Measurements from ENCODE around the gene KAT7. TPM values are rescaled to one million over a fixed set of nuclear protein-coding genes. Genes with fewer than 3 reads are reported as not detected.

The KAT7 gene
- polyA plus RNA-seq, 1 of the 3 experiments (the other 2 are of a cell fraction), result 20.2 TPM

DNA sequence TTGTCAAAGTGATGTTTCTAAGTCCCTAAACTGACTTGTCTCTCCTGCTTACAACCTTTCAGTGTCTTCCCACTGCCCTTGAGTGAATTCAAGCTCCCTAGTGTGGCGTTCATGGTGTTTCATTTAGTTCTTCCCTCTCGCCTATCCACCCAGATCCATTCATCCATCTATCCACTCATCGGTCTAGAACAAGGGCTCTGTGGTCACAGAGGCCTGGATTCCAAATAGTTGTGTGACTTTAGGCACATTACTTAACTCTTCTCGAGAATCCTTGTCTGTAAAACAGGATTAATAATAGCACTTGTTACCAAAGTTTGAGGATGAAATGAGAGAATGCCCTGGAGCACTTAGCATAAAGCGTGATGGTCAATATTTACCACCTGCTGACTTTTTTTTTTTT, 60.3 kb downstream of the KAT7 start:
- ChIA-PET CTCF (interaction anchor here (1.2 to 40.4 kb wide), 8 partner anchors 12 to 292 kb away, joined by 3 to 1665 read pairs (median 10); partner anchors contain the start of gene DLX3), POLR2A (interaction anchor here (0.6 kb wide), 1 partner anchor 13 kb away, joined by 3 read pairs; no protein-coding TSS in a partner anchor)
- H3K4me3 ChIP-seq (ENCODE audit: low read depth in 2 of 2, low read length in 1 of 2), result no peak overlapping the region
- H3K9ac ChIP-seq, result no peak overlapping the region
- no peaks in the 10 kb centered on the region for H3K79me2 ChIP-seq (ENCODE audit: insufficient read depth)
- no peaks in the 10 kb centered on the region for H4K20me1 ChIP-seq (ENCODE audit: insufficient read depth)
- WGBS (ENCODE audit: low lambda C conversion rate), result 82% methylated on average over 5 of the region's 5 CpGs
- no peaks in the 10 kb centered on the region for H3K9me2 ChIP-seq
- no peaks in the 10 kb centered on the region; the same call in 1 of the 2 replicates for H3K27me3 ChIP-seq (ENCODE audit: insufficient read depth)
- peaks cover 5% of the 10 kb centered on the region for H3F3A ChIP-seq (replicated peaks; ENCODE audit: insufficient read depth)
- H3K4me2 ChIP-seq, result no peak overlapping the region
- no peaks in the 10 kb centered on the region for H3K9me3 ChIP-seq
- TF ChIP-seq ELF1 (IDR thresholded peaks at IDR 0.05) (no peak), RAD21 (IDR thresholded peaks at IDR 0.05; ENCODE audit: low read length) (no peak), GABPA (IDR thresholded peaks at IDR 0.05; ENCODE audit: low read depth) (no peak), NRF1 (IDR thresholded peaks at IDR 0.05; ENCODE audit: low read depth, low read length) (no peak), TEAD4 (IDR thresholded peaks at IDR 0.05; ENCODE audit: borderline replicate concordance, insufficient read depth) (no peak), RCOR1 (IDR thresholded peaks at IDR 0.05; ENCODE audit: low read length) (no peak), EP300 (IDR thresholded peaks at IDR 0.05; ENCODE audit: borderline replicate concordance in 1 of 2, low read depth in 1 of 2, low read length in 1 of 2) (no peak), FOSL2 (IDR thresholded peaks at IDR 0.05; ENCODE audit: borderline replicate concordance, low read depth) (no peak), TCF12 (IDR thresholded peaks at IDR 0.05) (no peak), MEF2A (IDR thresholded peaks at IDR 0.05; ENCODE audit: borderline replicate concordance, low read depth) (no peak)
- TF ChIP-seq, protein P1, sequence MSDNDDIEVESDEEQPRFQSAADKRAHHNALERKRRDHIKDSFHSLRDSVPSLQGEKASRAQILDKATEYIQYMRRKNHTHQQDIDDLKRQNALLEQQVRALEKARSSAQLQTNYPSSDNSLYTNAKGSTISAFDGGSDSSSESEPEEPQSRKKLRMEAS (IDR thresholded peaks at IDR 0.05; ENCODE audit: low read depth), result no peak
- no peaks in the 10 kb centered on the region for H3K36me3 ChIP-seq (replicated peaks in 1 of 2; ENCODE audit: control insufficient read depth in 1 of 2, insufficient read depth in 2 of 2, low read length in 1 of 2)
- H2AFZ ChIP-seq (ENCODE audit: low read depth), result no peak overlapping the region
- H3K27ac ChIP-seq (ENCODE audit: low read depth in 2 of 2, low read length in 1 of 2), result no peak overlapping the region
- DNase-seq, result no peak
- peaks cover 4 to 19% of the 10 kb centered on the region in 2 experiments; a peak in 1 of 4 replicates for H3K4me1 ChIP-seq (ENCODE audit: control insufficient read depth in 1 of 2, insufficient read depth in 2 of 2, low read depth in 1 of 2, low read length in 1 of 2)

DNA sequence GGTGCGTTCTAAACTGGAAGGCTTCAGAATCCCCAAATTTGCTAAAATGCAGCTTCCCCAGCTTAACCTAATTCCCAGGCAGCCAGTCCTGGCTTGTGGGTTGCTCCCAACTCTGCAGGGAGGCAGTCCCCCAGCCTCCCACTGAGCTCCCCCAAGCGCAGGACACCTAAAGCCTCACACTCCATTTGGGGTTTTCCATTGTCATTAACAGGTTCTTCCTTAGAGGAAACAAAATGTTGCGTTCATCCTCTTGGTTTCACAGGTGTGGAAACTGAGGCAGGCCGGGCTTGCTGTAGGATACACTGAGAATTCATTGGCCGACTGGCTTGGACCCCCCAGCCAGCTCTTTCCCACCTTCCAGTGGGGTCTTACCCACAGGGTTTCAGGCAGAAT, 61.7 kb downstream of the KAT7 start:
- Histone ChIP-seq H3K4me3 (ENCODE audit: low read depth in 2 of 2, low read length in 1 of 2) (no peak overlapping the region), H3K9me3 (no peaks in the 10 kb centered on the region), H4K20me1 (ENCODE audit: insufficient read depth) (no peaks in the 10 kb centered on the region), H3K9ac (no peak overlapping the region), H3F3A (replicated peaks; ENCODE audit: insufficient read depth) (peaks cover 5% of the 10 kb centered on the region), H3K27me3 (ENCODE audit: insufficient read depth) (peaks cover 10% of the 10 kb centered on the region; the same call in 1 of the 2 replicates), H3K36me3 (replicated peaks in 1 of 2; ENCODE audit: control insufficient read depth in 1 of 2, insufficient read depth in 2 of 2, low read length in 1 of 2) (no peaks in the 10 kb centered on the region), H3K4me2 (no peak overlapping the region), H3K27ac (ENCODE audit: low read depth in 2 of 2, low read length in 1 of 2) (no peak overlapping the region), H3K79me2 (ENCODE audit: insufficient read depth) (no peaks in the 10 kb centered on the region), H3K4me1 (ENCODE audit: control insufficient read depth in 1 of 2, insufficient read depth in 2 of 2, low read depth in 1 of 2, low read length in 1 of 2) (peaks cover 4 to 17% of the 10 kb centered on the region in 2 experiments; a peak in 1 of 4 replicates), H3K9me2 (no peaks in the 10 kb centered on the region), H2AFZ (ENCODE audit: low read depth) (no peak overlapping the region)
- WGBS (ENCODE audit: low lambda C conversion rate), result 89% methylated on average over 5 of the region's 5 CpGs
- ChIA-PET CTCF (interaction anchor here (0.8 to 40.4 kb wide), 14 partner anchors 10 to 293 kb away, joined by 3 to 1665 read pairs (median 6); partner anchors contain the start of gene DLX3), POLR2A (interaction anchor here (0.6 kb wide), 2 partner anchors 136 to 360 kb away, joined by 3 to 4 read pairs; no protein-coding TSS in a partner anchor)
- no peak for TF ChIP-seq NRF1 (IDR thresholded peaks at IDR 0.05; ENCODE audit: low read depth, low read length)
- TF ChIP-seq, protein P2, sequence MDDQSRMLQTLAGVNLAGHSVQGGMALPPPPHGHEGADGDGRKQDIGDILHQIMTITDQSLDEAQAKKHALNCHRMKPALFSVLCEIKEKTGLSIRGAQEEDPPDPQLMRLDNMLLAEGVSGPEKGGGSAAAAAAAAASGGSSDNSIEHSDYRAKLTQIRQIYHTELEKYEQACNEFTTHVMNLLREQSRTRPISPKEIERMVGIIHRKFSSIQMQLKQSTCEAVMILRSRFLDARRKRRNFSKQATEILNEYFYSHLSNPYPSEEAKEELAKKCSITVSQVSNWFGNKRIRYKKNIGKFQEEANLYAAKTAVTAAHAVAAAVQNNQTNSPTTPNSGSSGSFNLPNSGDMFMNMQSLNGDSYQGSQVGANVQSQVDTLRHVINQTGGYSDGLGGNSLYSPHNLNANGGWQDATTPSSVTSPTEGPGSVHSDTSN (IDR thresholded peaks at IDR 0.05), result no peak
- no peak for TF ChIP-seq GATA2 (CRISPR knock-in tag; IDR thresholded peaks at IDR 0.05)
- TF ChIP-seq, protein P3, sequence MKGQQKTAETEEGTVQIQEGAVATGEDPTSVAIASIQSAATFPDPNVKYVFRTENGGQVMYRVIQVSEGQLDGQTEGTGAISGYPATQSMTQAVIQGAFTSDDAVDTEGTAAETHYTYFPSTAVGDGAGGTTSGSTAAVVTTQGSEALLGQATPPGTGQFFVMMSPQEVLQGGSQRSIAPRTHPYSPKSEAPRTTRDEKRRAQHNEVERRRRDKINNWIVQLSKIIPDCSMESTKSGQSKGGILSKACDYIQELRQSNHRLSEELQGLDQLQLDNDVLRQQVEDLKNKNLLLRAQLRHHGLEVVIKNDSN (IDR thresholded peaks at IDR 0.05; ENCODE audit: borderline replicate concordance, low read depth), result no peak
- TF ChIP-seq, protein P4, sequence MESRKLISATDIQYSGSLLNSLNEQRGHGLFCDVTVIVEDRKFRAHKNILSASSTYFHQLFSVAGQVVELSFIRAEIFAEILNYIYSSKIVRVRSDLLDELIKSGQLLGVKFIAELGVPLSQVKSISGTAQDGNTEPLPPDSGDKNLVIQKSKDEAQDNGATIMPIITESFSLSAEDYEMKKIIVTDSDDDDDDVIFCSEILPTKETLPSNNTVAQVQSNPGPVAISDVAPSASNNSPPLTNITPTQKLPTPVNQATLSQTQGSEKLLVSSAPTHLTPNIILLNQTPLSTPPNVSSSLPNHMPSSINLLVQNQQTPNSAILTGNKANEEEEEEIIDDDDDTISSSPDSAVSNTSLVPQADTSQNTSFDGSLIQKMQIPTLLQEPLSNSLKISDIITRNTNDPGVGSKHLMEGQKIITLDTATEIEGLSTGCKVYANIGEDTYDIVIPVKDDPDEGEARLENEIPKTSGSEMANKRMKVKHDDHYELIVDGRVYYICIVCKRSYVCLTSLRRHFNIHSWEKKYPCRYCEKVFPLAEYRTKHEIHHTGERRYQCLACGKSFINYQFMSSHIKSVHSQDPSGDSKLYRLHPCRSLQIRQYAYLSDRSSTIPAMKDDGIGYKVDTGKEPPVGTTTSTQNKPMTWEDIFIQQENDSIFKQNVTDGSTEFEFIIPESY (IDR thresholded peaks at IDR 0.05; ENCODE audit: borderline replicate concordance, low read depth), result no peak
- TF ChIP-seq CHD2 (IDR thresholded peaks at IDR 0.05; ENCODE audit: low read length, partially characterized antibody), result no peak
- TF ChIP-seq MEF2A (IDR thresholded peaks at IDR 0.05; ENCODE audit: borderline replicate concordance, low read depth), result no peak
- TF ChIP-seq POLR2AphosphoS5 (IDR thresholded peaks at IDR 0.05; ENCODE audit: low read depth, low read length), result no peak
- no peak for DNase-seq

All from SK-N-SH (cell line).